Liver (tissue), 9 donors: ENCODE measurements around the gene IL26. TPM values are rescaled to one million over a fixed set of nuclear protein-coding genes. Genes with fewer than 3 reads are reported as not detected.

Experiments used
- DNase-seq: peaks from one replicate; pipeline ENCODE4 v3.0.0-alpha.2; 2017; ENCODE audit warnings: low spot score
- H3K27ac ChIP-seq, 2 donors: one replicate each; pipeline ENCODE4 v1.7.0; 2013; ENCODE audit warnings: inconsistent platforms in 2 of 2, low read length in 2 of 2, control low read depth in 1 of 2, low read depth in 1 of 2, mild to moderate bottlenecking in 1 of 2
- H3K27me3 ChIP-seq, 4 donors: one replicate each; pipeline versions ENCODE4 v1.6.1 to v1.7.0; 2013; ENCODE audit warnings: low read length in 3 of 4, inconsistent platforms in 1 of 4, mild to moderate bottlenecking in 1 of 4, moderate library complexity in 1 of 4; ENCODE audit not compliant: control insufficient read depth in 4 of 4, insufficient read depth in 4 of 4
- H3K36me3 ChIP-seq, 4 donors: one replicate each; pipeline versions ENCODE4 v1.6.1 to v1.7.0; 2013; ENCODE audit warnings: low read length in 3 of 4, mild to moderate bottlenecking in 3 of 4, low read depth in 1 of 4, moderate library complexity in 1 of 4; ENCODE audit not compliant: control insufficient read depth in 4 of 4, insufficient read depth in 3 of 4
- H3K4me1 ChIP-seq, 4 donors: one replicate each; pipeline versions ENCODE4 v1.6.1 to v1.7.0; 2013; ENCODE audit warnings: low read length in 3 of 4, mild to moderate bottlenecking in 3 of 4, moderate library complexity in 1 of 4; ENCODE audit not compliant: control insufficient read depth in 4 of 4, insufficient read depth in 4 of 4
- H3K4me3 ChIP-seq, 3 donors: one replicate each; pipeline versions ENCODE4 v1.6.1 to v1.7.0; 2013; ENCODE audit warnings: low read length in 3 of 3, control low read depth in 1 of 3, low read depth in 1 of 3, mild to moderate bottlenecking in 1 of 3
- H3K9ac ChIP-seq, 2 donors: one replicate each; pipeline ENCODE4 v1.7.0; 2013; ENCODE audit warnings: low read length in 2 of 2, mild to moderate bottlenecking in 2 of 2, moderate library complexity in 2 of 2, control low read depth in 1 of 2, low read depth in 1 of 2
- H3K9me3 ChIP-seq, 4 donors: one replicate each; pipeline versions ENCODE4 v1.6.1 to v1.7.0; 2013; ENCODE audit warnings: low read length in 3 of 4; ENCODE audit not compliant: control insufficient read depth in 4 of 4
- CTCF ChIP-seq: fragments of 150-350 bp; IDR thresholded peaks from 2 replicates; pipeline ENCODE4 v1.5.1; 2017; ENCODE audit warnings: improper control_type of control experiment, low read depth, low read length; ENCODE audit not compliant: missing input control
- EGR1 ChIP-seq, 2 donors: IDR thresholded peaks; 2 replicates each; pipeline ENCODE4 v1.6.1; 2016 to 2018; ENCODE audit warnings: antibody characterized with exemption in 2 of 2, low read depth in 2 of 2
- FOXA1 ChIP-seq: IDR thresholded peaks from 2 replicates; pipeline ENCODE4 v1.6.1; 2016; ENCODE audit warnings: antibody characterized with exemption
- FOXA2 ChIP-seq: IDR thresholded peaks from 2 replicates; pipeline ENCODE4 v1.6.1; 2016; ENCODE audit warnings: antibody characterized with exemption
- GABPA ChIP-seq, 2 donors: IDR thresholded peaks in 1 of 2; conservative IDR thresholded peaks in 1 of 2; 2 replicates each; pipeline ENCODE4 v1.6.1; 2016; ENCODE audit warnings: antibody characterized with exemption in 2 of 2, mild to moderate bottlenecking in 1 of 2, moderate library complexity in 1 of 2
- HNF4A ChIP-seq, 2 donors: conservative IDR thresholded peaks; 2 replicates each; pipeline ENCODE4 v1.6.1; 2016; ENCODE audit warnings: antibody characterized with exemption in 2 of 2, mild to moderate bottlenecking in 2 of 2
- HNF4G ChIP-seq: IDR thresholded peaks from 2 replicates; pipeline ENCODE4 v1.6.1; 2016; ENCODE audit warnings: antibody characterized with exemption
- JUND ChIP-seq, 2 donors: IDR thresholded peaks; 2 replicates each; pipeline ENCODE4 v1.6.1; 2016; ENCODE audit warnings: antibody characterized with exemption in 2 of 2
- MAX ChIP-seq: IDR thresholded peaks from 2 replicates; pipeline ENCODE4 v1.6.1; 2016; ENCODE audit warnings: antibody characterized with exemption
- NR2F2 ChIP-seq: IDR thresholded peaks from 2 replicates; pipeline ENCODE4 v1.6.1; 2016; ENCODE audit warnings: antibody characterized with exemption
- RAD21 ChIP-seq, 2 donors: IDR thresholded peaks; 2 replicates each; pipeline ENCODE4 v1.6.1; 2016; ENCODE audit warnings: antibody characterized with exemption in 2 of 2, mild to moderate bottlenecking in 2 of 2
- RXRA ChIP-seq, 2 donors: IDR thresholded peaks; 2 replicates each; pipeline ENCODE4 v1.6.1; 2017 to 2018; ENCODE audit warnings: antibody characterized with exemption in 2 of 2, mild to moderate bottlenecking in 1 of 2
- SP1 ChIP-seq: IDR thresholded peaks from 2 replicates; pipeline ENCODE4 v1.6.1; 2018; ENCODE audit warnings: antibody characterized with exemption, mild to moderate bottlenecking
- TAF1 ChIP-seq: conservative IDR thresholded peaks from 2 replicates; pipeline ENCODE4 v1.6.1; 2016; ENCODE audit warnings: antibody characterized with exemption, mild to moderate bottlenecking
- YY1 ChIP-seq: IDR thresholded peaks from 2 replicates; pipeline ENCODE4 v1.6.1; 2016; ENCODE audit warnings: antibody characterized with exemption, mild to moderate bottlenecking
- polyA plus RNA-seq, 2 donors: library from polyadenylated mRNA; stranded (reverse) in 1 of 2; unstranded in 1 of 2; fragments of 200-250 nt in 1 of 2; fragments of >200 nt in 1 of 2; fragmentation: Nextera tagmentation in 1 of 2; extraction: Ambion mirVana in 1 of 2; gene quantifications; one replicate each; pipeline versions ENCODE4 v1.2.1 to v1.2.3, GENCODE V29; 2013 to 2015
- total RNA-seq, 2 donors: library from RNA; depleted of rRNA; stranded (reverse); fragments of >200 nt; gene quantifications; one replicate each; pipeline ENCODE4 v1.2.3, GENCODE V29; 2014
- TF ChIP-seq, protein P1 (sequence below): IDR thresholded peaks from 2 replicates; pipeline ENCODE4 v1.6.1; 2016; ENCODE audit warnings: antibody characterized with exemption
- TF ChIP-seq, protein P2 (sequence below): IDR thresholded peaks from 2 replicates; pipeline ENCODE4 v1.6.1; 2016; ENCODE audit warnings: antibody characterized with exemption, mild to moderate bottlenecking
- TF ChIP-seq, protein P3 (sequence below): IDR thresholded peaks from 2 replicates; pipeline ENCODE4 v1.6.1; 2016; ENCODE audit warnings: antibody characterized with exemption
- donor health status: healthy.
- donor health status: healthy.
- donor health status: healthy.
- donor health status: healthy.
- donor health status: healthy.

IL26 gene
- total and polyA plus RNA-seq, 4 donors, result not detected

DNA sequence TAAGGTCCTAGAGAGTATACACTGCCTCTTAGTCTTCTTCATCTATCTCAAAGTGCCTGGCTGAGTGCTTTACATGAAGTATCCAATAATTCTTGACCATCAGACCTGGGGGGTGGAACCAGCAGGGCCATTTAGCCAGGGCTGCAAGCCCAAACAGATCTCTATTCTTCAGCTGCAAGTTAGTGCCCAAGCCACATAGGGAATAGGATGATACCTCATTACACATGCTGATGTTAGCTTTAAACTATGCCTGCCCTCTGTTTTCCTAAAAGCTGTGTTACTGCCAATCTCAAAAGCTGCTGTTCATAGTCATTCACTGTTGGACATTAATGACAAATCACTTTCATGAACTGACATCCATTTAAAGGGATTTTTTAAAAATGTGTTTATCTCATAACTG lies 49.4 kb downstream of the IL26 start:
- no peak for DNase-seq
- Histone ChIP-seq H3K36me3 (no peaks in the 10 kb centered on the region), H3K9me3 (peaks cover 0 to 4% (median 0%) of the 10 kb centered on the region in 4 donors), H3K9ac (no peak overlapping the region), H3K27ac (no peak overlapping the region), H3K4me3 (no peak overlapping the region), H3K27me3 (peaks cover 0 to 5% (median 0%) of the 10 kb centered on the region in 4 donors), H3K4me1 (no peaks in the 10 kb centered on the region)
- TF ChIP-seq MAX (no peak), SP1 (no peak), RXRA (IDR thresholded peaks at IDR 0.05) (no peak), GABPA (IDR thresholded peaks at IDR 0.05 in 1 of 2, conservative IDR thresholded peaks at IDR 0.05 in 1 of 2) (no peak), JUND (IDR thresholded peaks at IDR 0.05) (no peak), HNF4A (conservative IDR thresholded peaks at IDR 0.05) (no peak), EGR1 (IDR thresholded peaks at IDR 0.05; ENCODE audit: low read depth in 2 of 2) (no peak), YY1 (no peak), HNF4G (no peak), TAF1 (no peak), FOXA2 (no peak), NR2F2 (no peak), FOXA1 (no peak), RAD21 (IDR thresholded peaks at IDR 0.05) (no peak), CTCF (no peak)
- TF ChIP-seq, protein P1, sequence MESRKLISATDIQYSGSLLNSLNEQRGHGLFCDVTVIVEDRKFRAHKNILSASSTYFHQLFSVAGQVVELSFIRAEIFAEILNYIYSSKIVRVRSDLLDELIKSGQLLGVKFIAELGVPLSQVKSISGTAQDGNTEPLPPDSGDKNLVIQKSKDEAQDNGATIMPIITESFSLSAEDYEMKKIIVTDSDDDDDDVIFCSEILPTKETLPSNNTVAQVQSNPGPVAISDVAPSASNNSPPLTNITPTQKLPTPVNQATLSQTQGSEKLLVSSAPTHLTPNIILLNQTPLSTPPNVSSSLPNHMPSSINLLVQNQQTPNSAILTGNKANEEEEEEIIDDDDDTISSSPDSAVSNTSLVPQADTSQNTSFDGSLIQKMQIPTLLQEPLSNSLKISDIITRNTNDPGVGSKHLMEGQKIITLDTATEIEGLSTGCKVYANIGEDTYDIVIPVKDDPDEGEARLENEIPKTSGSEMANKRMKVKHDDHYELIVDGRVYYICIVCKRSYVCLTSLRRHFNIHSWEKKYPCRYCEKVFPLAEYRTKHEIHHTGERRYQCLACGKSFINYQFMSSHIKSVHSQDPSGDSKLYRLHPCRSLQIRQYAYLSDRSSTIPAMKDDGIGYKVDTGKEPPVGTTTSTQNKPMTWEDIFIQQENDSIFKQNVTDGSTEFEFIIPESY, result no peak
- TF ChIP-seq, protein P2, sequence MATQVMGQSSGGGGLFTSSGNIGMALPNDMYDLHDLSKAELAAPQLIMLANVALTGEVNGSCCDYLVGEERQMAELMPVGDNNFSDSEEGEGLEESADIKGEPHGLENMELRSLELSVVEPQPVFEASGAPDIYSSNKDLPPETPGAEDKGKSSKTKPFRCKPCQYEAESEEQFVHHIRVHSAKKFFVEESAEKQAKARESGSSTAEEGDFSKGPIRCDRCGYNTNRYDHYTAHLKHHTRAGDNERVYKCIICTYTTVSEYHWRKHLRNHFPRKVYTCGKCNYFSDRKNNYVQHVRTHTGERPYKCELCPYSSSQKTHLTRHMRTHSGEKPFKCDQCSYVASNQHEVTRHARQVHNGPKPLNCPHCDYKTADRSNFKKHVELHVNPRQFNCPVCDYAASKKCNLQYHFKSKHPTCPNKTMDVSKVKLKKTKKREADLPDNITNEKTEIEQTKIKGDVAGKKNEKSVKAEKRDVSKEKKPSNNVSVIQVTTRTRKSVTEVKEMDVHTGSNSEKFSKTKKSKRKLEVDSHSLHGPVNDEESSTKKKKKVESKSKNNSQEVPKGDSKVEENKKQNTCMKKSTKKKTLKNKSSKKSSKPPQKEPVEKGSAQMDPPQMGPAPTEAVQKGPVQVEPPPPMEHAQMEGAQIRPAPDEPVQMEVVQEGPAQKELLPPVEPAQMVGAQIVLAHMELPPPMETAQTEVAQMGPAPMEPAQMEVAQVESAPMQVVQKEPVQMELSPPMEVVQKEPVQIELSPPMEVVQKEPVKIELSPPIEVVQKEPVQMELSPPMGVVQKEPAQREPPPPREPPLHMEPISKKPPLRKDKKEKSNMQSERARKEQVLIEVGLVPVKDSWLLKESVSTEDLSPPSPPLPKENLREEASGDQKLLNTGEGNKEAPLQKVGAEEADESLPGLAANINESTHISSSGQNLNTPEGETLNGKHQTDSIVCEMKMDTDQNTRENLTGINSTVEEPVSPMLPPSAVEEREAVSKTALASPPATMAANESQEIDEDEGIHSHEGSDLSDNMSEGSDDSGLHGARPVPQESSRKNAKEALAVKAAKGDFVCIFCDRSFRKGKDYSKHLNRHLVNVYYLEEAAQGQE, result no peak
- TF ChIP-seq, protein P3, sequence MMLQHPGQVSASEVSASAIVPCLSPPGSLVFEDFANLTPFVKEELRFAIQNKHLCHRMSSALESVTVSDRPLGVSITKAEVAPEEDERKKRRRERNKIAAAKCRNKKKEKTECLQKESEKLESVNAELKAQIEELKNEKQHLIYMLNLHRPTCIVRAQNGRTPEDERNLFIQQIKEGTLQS, result no peak
